G401 (cell line): ENCODE data around the gene POTEB3. TPM values are rescaled to one million over a fixed set of nuclear protein-coding genes. Genes with fewer than 3 reads are reported as not detected.
"Not testable (repeated sequence)": the region's sequence is repeated elsewhere in the genome, so short reads cannot be mapped to it uniquely, and the experiment has no call there.

Experiments
- DNase-seq: peaks from one replicate; pipeline ENCODE4 v3.0.0-alpha.2; 2015; ENCODE audit warnings: low spot score
- in situ Hi-C: cut with HindIII; loops from 2 replicates; pipeline ENCODE4 v1.10.0; 2016; ENCODE audit warnings: low sequenced_read_pairs, mixed read lengths
- total RNA-seq: library from RNA; depleted of rRNA; stranded (reverse); fragments of >200 nt; shearing (Covaris generic); gene quantifications from 2 replicates; pipeline ENCODE4 v1.2.3, GENCODE V29; 2014; rRNA removed

POTEB3 gene
- total RNA-seq = not detected in 2 replicates

GRCh38 chr15:21440399-21440798, at the start of gene POTEB3:
Gene POTEB3, minus strand, starts transcription at chr15:21440499. Its CDS starts 488 bp downstream, at chr15:21440011.
- DNase-seq, in situ Hi-C loops: not testable (repeated sequence)

DNA sequence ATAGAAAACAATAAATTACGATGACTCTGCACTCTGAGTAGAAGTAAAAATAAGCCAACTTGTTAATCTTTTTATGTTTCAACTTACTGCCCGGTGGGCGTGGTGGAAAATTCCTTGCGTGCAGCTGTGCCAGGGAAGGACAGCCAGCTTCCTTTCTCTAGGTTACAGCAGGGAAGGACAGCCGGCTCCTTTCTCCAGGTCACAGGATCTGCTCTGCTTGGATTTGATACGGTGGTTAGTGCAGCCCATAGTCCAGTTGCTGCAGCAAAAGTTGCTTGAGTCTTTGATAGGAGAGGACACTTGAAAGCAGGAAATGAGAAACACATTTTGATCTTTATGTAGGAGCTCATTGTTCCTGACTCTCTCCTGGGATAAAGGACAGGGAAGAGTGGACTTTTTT, 13.4 kb upstream of the POTEB3 start:
- in situ Hi-C loops, DNase-seq: not testable (repeated sequence)

- in situ Hi-C loops = not testable (repeated sequence)
Observed at GRCh38 chr15:21451920-21452563, 11.7 kb upstream of the POTEB3 start.

DNA sequence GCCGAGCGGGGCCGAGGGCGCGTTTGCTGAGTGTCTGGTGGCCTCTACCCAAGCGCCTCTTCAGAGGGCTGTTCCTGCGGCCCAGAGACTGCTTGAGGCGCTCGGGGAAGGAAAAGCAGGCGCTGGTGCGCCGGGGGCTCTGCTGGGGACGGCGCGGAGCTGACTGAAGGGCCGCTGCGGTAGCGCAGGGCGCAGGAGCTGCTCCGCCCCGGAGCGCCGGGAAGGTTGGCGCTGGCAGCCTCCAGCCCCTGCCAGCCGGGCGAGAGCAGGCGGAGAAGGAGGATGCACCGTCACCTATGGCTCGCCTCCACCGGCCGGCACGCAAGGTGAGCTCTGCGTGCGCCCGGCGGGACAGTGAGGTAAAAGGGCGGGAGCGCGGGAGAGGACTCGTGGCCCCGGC, 11.2 kb upstream of the POTEB3 start:
- DNase-seq, in situ Hi-C loops: not testable (repeated sequence)

More at GRCh38 chr15:21451920-21452563, 11.7 kb upstream of the POTEB3 start:
- DNase-seq = not testable (repeated sequence)

DNA sequence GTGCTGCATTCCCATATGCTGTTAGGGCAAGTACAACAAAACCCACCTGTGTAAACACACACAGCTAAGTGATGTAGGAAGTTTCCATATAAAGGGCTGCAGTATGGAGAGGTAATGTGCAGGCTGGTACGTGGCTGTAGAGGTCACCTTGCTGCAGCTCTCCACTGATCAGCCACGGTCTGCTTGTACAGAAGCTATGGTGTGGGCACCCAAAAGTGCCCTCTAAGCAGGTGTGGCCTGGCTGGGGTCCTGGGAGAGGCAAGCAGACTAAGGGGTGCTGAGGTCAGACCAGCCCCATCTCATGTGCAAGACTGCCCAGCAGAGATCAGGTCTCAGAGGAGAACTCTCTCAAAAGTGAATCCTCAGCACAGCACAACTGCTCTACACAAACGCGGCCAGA, 32.9 kb downstream of the POTEB3 start:
- in situ Hi-C loops, DNase-seq: not testable (repeated sequence)

- DNase-seq, in situ Hi-C loops: not testable (repeated sequence)
Observed at GRCh38 chr15:21401531-21401930, 38.8 kb downstream of the POTEB3 start.

GRCh38 chr15:21399111-21399510, 41.2 kb downstream of the POTEB3 start:
- in situ Hi-C loops, DNase-seq: not testable (repeated sequence)

- DNase-seq, in situ Hi-C loops: not testable (repeated sequence)
Observed at GRCh38 chr15:21398511-21398910, 41.8 kb downstream of the POTEB3 start.

GRCh38 chr15:21397656-21398055, 42.6 kb downstream of the POTEB3 start:
- in situ Hi-C loops = not testable (repeated sequence)

DNA sequence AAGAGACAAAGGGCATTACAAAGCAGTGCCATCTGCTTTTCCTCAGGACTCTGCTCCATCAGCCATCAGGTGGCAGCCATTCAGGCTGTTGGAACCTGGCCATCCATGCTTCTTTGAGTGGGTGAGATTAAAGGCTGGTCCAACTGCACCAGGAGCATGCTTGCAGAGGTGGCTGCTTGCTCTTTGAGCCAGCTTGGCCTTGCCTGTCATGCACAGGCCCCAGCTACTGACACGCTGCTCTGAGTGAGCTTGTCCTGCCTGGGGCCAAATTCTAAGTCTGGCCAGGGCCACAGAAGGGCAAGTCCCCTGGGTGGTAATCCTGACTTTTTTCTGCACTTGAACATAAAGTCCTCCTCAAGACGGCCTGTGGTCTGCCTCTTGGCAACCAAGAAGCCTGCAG, 43.1 kb downstream of the POTEB3 start:
- in situ Hi-C loops, DNase-seq: not testable (repeated sequence)

More at GRCh38 chr15:21397656-21398055, 42.6 kb downstream of the POTEB3 start:
- DNase-seq = not testable (repeated sequence)

GRCh38 chr15:21385961-21386360, 54.3 kb downstream of the POTEB3 start:
- in situ Hi-C loops, DNase-seq: not testable (repeated sequence)

DNA sequence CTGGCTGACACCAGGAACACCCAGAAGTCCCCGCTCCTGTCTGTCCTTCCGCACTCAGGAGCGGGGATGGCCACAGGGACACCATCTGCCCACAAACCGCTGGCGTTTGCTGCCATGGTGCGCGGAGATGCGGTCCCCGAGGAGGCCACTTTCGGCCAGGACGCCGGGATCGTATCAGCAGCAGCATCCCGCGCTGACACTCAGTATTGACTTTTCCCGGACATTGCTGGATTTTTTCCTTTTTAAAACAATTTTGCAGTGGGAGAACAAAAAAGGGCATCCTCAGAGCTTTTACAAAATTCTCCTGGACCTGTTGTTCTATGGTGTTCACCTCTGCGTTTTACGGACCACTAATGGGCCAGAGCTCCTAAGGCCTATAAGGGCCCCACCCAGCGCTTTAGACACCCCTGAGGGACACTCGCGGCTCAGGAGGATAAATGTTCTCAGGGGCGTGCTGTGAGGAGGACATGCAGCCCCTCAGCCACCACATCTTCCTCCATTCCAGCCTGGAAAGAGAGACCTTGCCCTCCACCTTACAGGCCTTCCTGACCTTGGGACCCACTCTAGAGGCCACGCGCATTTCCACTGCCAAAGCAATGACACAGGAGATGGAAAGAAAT, 56.3 kb downstream of the POTEB3 start:
- DNase-seq, in situ Hi-C loops: not testable (repeated sequence)

- in situ Hi-C loops, DNase-seq: not testable (repeated sequence)
Observed at GRCh38 chr15:21373682-21374081, 66.6 kb downstream of the POTEB3 start.

DNA sequence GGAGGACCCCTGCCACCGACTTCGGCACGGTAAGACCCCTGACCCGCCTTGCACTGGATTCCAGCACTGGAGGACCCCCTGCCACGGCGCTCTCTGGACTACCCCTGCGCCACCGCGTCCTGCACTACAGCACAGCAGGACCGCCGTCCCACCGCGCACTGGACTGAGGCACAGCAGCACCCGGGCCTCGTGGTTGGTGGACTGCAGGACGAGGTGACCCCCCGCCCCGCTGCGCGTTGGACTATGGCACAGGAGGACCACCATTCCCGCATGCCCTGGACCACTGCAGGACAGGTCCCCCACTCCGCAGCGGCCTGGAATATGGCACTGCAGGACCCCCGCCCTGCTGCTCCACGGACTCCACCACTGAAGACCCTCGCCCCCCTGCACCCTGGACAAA, 71.1 kb downstream of the POTEB3 start:
- in situ Hi-C loops = not testable (repeated sequence)

GRCh38 chr15:21368625-21369024, 71.7 kb downstream of the POTEB3 start:
- in situ Hi-C loops, DNase-seq: not testable (repeated sequence)

More for the DNA sequence above, 71.1 kb downstream of the POTEB3 start:
- not testable (repeated sequence) for DNase-seq
